Kidney (tissue), 14 donors: ENCODE results near the gene BDKRB2. TPM values are rescaled to one million over a fixed set of nuclear protein-coding genes. Genes with fewer than 3 reads are reported as not detected.

Experiments
- DNase-seq, 5 donors: peaks; one replicate each; pipeline ENCODE4 v3.0.0-alpha.2; 2013 to 2020
- FAIRE-seq: peaks from 2 replicates; lab custom pipeline; 2012; peaks lifted over from hg19 to GRCh38; lab: Jason Lieb, UNC
- H3K27ac ChIP-seq, 2 donors: one replicate each; pipeline ENCODE4 v1.7.0; 2013; ENCODE audit warnings: low read depth in 2 of 2, low read length in 2 of 2, inconsistent platforms in 1 of 2
- H3K27me3 ChIP-seq: one replicate; pipeline ENCODE4 v1.7.1; 2013; ENCODE audit warnings: low read length, inconsistent platforms; ENCODE audit not compliant: control insufficient read depth, insufficient read depth
- H3K36me3 ChIP-seq, 3 donors: one replicate each; pipeline versions ENCODE4 v1.7.0 to v1.7.1; 2013; ENCODE audit warnings: low read length in 3 of 3, control low read depth in 1 of 3, inconsistent platforms in 1 of 3; ENCODE audit not compliant: insufficient read depth in 3 of 3, control insufficient read depth in 2 of 3
- H3K4me1 ChIP-seq, 3 donors: one replicate each; pipeline versions ENCODE4 v1.7.0 to v1.7.1; 2013; ENCODE audit warnings: low read length in 3 of 3, inconsistent platforms in 1 of 3, low read depth in 1 of 3; ENCODE audit not compliant: control insufficient read depth in 2 of 3, insufficient read depth in 2 of 3
- H3K4me3 ChIP-seq, 3 donors: one replicate each; pipeline versions ENCODE4 v1.7.0 to v1.8.1; 2013; ENCODE audit warnings: low read length in 3 of 3, control low read depth in 1 of 3, inconsistent platforms in 1 of 3
- H3K9ac ChIP-seq, 3 donors: one replicate each; pipeline versions ENCODE4 v1.7.0 to v1.7.1; 2013; ENCODE audit warnings: low read length in 3 of 3, control low read depth in 1 of 3, inconsistent platforms in 1 of 3
- H3K9me3 ChIP-seq, 3 donors: one replicate each; pipeline versions ENCODE4 v1.7.0 to v1.7.1; 2013; ENCODE audit warnings: low read length in 3 of 3, control low read depth in 1 of 3, inconsistent platforms in 1 of 3; ENCODE audit not compliant: control insufficient read depth in 2 of 3, insufficient read depth in 1 of 3
- CTCF ChIP-seq: IDR thresholded peaks from 3 replicates; pipeline ENCODE4 v1.5.1; 2012; ENCODE audit warnings: mild to moderate bottlenecking, moderate library complexity, borderline replicate concordance; ENCODE audit not compliant: insufficient read depth; ENCODE audit errors: extremely low read depth
- intact Hi-C: fragments of 100-400 bp; cut with DNase I; formaldehyde crosslinking; loops from one replicate; pipeline ENCODE4 v1.11.1; 2022
- polyA plus RNA-seq: library from polyadenylated mRNA; stranded (reverse); fragments of 350-450 nt; fragmentation: Illumina TruSeq; extraction: RNeasy Lipid Tissue Mini Kit (QIAGEN cat#74804); gene quantifications from one replicate; pipeline ENCODE4 v1.2.3, GENCODE V29; 2014; ENCODE audit warnings: low read depth, low replicate concordance; ENCODE audit not compliant: insufficient read depth
- total RNA-seq: library from RNA; stranded (reverse); fragmentation: NEBNext Ultra II Directional; extraction: Animal tissue kit (Norgen Biotek cat#: 25700); gene quantifications from one replicate; pipeline ENCODE4 v1.2.1, GENCODE V29; 2021
- donor health status: control.
- donor health status: control.
- donor health status: control.
- donor health status: control.
- donor health status: control.
- donor health status: DM: yes; HTN: yes; CAD: no.
- donor health status: Normal renal cell carcinoma (clear cell type).

Gene BDKRB2
- total and polyA plus RNA-seq, 2 donors from 2014 or later, result 7.4 to 16.1 TPM

- Histone ChIP-seq H3K9ac (no peak overlapping the region), H3K9me3 (no peaks in the 10 kb centered on the region), H3K27me3 (no peaks in the 10 kb centered on the region), H3K27ac (no peak overlapping the region), H3K4me1 (no peaks in the 10 kb centered on the region), H3K36me3 (peaks cover 0 to 8% (median 4%) of the 10 kb centered on the region in 3 donors), H3K4me3 (no peak overlapping the region)
- intact Hi-C loops, result no loop called here
- no peak for DNase-seq
- no peak for TF ChIP-seq CTCF
- FAIRE-seq, result no peak
Measured at GRCh38 chr14:96245710-96246538, 41.3 kb downstream of the BDKRB2 start.

GRCh38 chr14:96246539-96246847, 41.9 kb downstream of the BDKRB2 start:
- Histone ChIP-seq H3K36me3 (peaks cover 0 to 4% (median 2%) of the 10 kb centered on the region in 3 donors), H3K4me3 (no peak overlapping the region), H3K27ac (no peak overlapping the region), H3K9me3 (no peaks in the 10 kb centered on the region), H3K9ac (no peak overlapping the region), H3K4me1 (no peaks in the 10 kb centered on the region), H3K27me3 (no peaks in the 10 kb centered on the region)
- FAIRE-seq, result no peak
- DNase-seq, result no peak
- no peak for TF ChIP-seq CTCF
- intact Hi-C loops, result no loop called here

GRCh38 chr14:96247031-96247430, 42.4 kb downstream of the BDKRB2 start:
- FAIRE-seq, result no peak

More at GRCh38 chr14:96247031-96247430, 42.4 kb downstream of the BDKRB2 start:
- H3K9me3 ChIP-seq, result no peaks in the 10 kb centered on the region
- intact Hi-C loops, result no loop called here
- H3K4me1 ChIP-seq, result no peaks in the 10 kb centered on the region
- no peak overlapping the region for H3K9ac ChIP-seq
- H3K27me3 ChIP-seq, result no peaks in the 10 kb centered on the region
- H3K36me3 ChIP-seq, result peaks cover 0 to 3% (median 0%) of the 10 kb centered on the region in 3 donors
- TF ChIP-seq CTCF, result no peak
- no peak overlapping the region for H3K4me3 ChIP-seq
- no peak overlapping the region for H3K27ac ChIP-seq
- no peak for DNase-seq
